ENCODE data around the gene MGMT. TPM values are rescaled to one million over a fixed set of nuclear protein-coding genes. Genes with fewer than 3 reads are reported as not detected.
A peak's percentile ranks its signal among the peaks of the same experiment; 100 is the strongest.

Gene MGMT
- polyA plus RNA-seq, 1 donor = 18.0 TPM

DNA sequence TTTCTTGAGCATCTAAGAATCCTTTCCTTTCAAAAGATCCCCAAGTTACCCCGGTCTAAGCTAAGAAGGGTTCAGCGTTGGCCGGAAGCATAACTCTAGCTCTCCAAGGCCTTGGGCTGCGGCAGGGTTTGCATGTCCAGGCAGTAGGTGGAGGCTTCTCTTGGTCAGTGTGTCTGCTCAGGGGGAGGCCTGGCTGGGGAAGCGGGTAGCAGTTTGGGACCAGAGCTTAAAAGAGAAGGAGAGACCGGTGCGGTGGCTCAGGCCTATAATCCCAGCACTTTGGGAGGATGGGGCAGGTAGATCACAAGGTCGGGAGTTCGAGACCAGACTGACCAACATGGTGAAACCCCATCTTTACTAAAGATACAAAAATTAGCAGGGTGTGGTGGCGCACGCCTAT, 226.3 kb downstream of the MGMT start:
- Histone ChIP-seq H3K9me3 (ENCODE audit: control insufficient read depth, low read depth, low read length) (no peaks in the 10 kb centered on the region), H3K36me3 (ENCODE audit: control insufficient read depth, insufficient read depth, low read length) (no peaks in the 10 kb centered on the region), H3K27me3 (ENCODE audit: control insufficient read depth, insufficient read depth, low read length) (no peaks in the 10 kb centered on the region), H3K27ac (ENCODE audit: low read length) (no peak overlapping the region), H3K4me3 (ENCODE audit: low read length) (no peak overlapping the region), H3K4me1 (ENCODE audit: control insufficient read depth, insufficient read depth, low read length) (no peaks in the 10 kb centered on the region)
- WGBS (ENCODE audit: insufficient coverage, low lambda C conversion rate) = no CpG with 5 or more reads among the region's 11 CpGs
- no peak for DNase-seq

DNA sequence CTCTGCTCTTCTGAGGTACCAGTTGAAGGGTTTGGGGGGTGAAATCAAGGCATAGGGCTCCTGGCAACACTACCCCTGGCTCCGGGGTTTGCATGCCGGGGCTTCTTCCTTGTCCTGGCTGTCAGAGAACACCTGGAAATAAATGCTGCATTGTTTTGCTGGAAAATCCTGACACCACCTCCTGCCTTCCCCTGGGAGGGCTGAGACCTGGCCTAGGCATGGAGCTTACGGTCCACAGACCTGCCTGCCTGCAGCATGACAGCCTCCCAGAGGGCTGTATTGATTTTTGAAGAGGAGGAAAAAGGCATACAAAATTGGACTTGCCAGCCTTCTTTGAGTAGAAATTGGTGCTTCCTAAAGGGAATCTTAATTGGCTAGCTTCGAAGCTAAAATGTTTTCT, 227.1 kb downstream of the MGMT start:
- no CpG with 5 or more reads among the region's 4 CpGs for WGBS (ENCODE audit: insufficient coverage, low lambda C conversion rate)
- H3K27me3 ChIP-seq (ENCODE audit: control insufficient read depth, insufficient read depth, low read length) = no peaks in the 10 kb centered on the region
- no peak overlapping the region for H3K4me3 ChIP-seq (ENCODE audit: low read length)
- H3K4me1 ChIP-seq (ENCODE audit: control insufficient read depth, insufficient read depth, low read length) = no peaks in the 10 kb centered on the region
- DNase-seq = no peak
- H3K27ac ChIP-seq (ENCODE audit: low read length) = no peak overlapping the region
- H3K36me3 ChIP-seq (ENCODE audit: control insufficient read depth, insufficient read depth, low read length) = no peaks in the 10 kb centered on the region
- no peaks in the 10 kb centered on the region for H3K9me3 ChIP-seq (ENCODE audit: control insufficient read depth, low read depth, low read length)

DNA sequence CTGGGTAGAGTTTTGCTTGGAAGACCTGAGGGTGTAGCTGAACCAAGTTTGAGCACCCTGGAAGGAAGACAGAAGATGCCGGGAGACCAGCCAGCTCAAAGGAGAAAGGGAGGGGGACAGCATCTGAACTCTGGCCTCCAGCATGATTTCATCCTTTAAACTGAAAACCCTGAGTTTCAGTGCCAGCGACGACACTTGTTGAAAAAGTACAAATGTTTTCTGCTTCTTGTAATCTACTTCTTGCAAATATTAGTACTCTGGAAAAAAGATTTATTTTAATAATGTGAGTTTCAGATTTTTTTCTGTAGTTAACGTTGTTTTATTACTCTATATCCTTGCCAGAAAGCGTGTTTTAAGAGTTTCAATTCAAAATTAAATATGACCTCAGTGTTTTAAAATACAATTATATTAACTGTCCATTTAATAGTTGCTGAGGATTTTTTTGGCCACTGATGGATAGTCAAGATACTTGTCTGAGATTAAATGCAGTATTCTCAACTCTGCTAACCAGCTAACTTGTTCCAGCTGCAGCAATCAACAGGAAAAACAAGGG, 227.7 kb downstream of the MGMT start:
- 96% methylated on average over 2 of the region's 5 CpGs for WGBS (ENCODE audit: insufficient coverage, low lambda C conversion rate)
- Histone ChIP-seq H3K4me3 (ENCODE audit: low read length) (no peak overlapping the region), H3K9me3 (ENCODE audit: control insufficient read depth, low read depth, low read length) (no peaks in the 10 kb centered on the region), H3K27me3 (ENCODE audit: control insufficient read depth, insufficient read depth, low read length) (no peaks in the 10 kb centered on the region), H3K27ac (ENCODE audit: low read length) (no peak overlapping the region), H3K36me3 (ENCODE audit: control insufficient read depth, insufficient read depth, low read length) (no peaks in the 10 kb centered on the region), H3K4me1 (ENCODE audit: control insufficient read depth, insufficient read depth, low read length) (no peaks in the 10 kb centered on the region)
- peak in 1 of 2 donors; percentile 35 for DNase-seq

DNA sequence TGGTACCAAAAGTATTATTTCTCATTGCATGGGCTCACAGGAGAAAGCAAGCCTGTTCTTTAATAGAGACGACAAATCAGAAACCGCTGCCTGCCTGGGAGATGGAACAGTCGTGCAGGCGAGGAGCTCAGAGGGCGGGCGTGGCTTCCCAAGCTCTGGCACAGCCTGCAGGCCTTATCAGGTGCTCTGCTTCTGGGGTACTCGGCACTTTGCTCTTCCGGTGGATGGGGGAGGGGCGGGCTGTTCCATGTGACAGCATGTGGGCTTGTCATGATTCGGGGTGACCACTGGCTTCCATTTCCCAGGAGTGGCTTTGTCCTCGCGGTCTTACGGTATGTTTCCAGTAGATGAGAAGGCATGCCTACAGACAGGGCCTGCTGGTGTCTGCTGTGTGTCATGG, 228.6 kb downstream of the MGMT start:
- no peak overlapping the region for H3K4me3 ChIP-seq (ENCODE audit: low read length)
- no peaks in the 10 kb centered on the region for H3K4me1 ChIP-seq (ENCODE audit: control insufficient read depth, insufficient read depth, low read length)
- H3K27ac ChIP-seq (ENCODE audit: low read length) = no peak overlapping the region
- no peaks in the 10 kb centered on the region for H3K27me3 ChIP-seq (ENCODE audit: control insufficient read depth, insufficient read depth, low read length)
- no CpG with 5 or more reads among the region's 13 CpGs for WGBS (ENCODE audit: insufficient coverage, low lambda C conversion rate)
- H3K9me3 ChIP-seq (ENCODE audit: control insufficient read depth, low read depth, low read length) = no peaks in the 10 kb centered on the region
- no peaks in the 10 kb centered on the region for H3K36me3 ChIP-seq (ENCODE audit: control insufficient read depth, insufficient read depth, low read length)
- DNase-seq = no peak

DNA sequence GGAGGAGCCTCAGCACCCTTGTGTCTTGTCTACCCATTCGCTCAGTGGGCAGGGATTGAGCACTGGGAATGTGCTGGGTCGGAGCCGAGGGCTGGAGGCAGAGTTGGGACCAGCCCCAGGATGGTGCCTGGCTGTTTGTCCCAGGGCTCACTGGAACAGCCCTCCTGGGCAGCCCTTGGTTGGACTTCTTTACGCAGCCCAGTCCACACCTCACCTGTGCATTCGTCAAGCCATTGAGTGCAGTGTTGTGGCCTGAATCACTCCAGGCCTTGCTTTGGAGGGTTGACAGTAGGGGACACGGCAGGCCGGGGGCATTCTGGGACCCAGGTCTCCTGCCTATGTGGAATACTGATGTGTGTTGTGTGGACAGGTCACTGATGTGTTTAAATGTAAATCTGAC, 229.6 kb downstream of the MGMT start:
- no peaks in the 10 kb centered on the region for H3K36me3 ChIP-seq (ENCODE audit: control insufficient read depth, insufficient read depth, low read length)
- WGBS (ENCODE audit: insufficient coverage, low lambda C conversion rate) = no CpG with 5 or more reads among the region's 7 CpGs
- DNase-seq = no peak
- no peak overlapping the region for H3K27ac ChIP-seq (ENCODE audit: low read length)
- H3K4me3 ChIP-seq (ENCODE audit: low read length) = no peak overlapping the region
- no peaks in the 10 kb centered on the region for H3K4me1 ChIP-seq (ENCODE audit: control insufficient read depth, insufficient read depth, low read length)
- H3K9me3 ChIP-seq (ENCODE audit: control insufficient read depth, low read depth, low read length) = no peaks in the 10 kb centered on the region
- H3K27me3 ChIP-seq (ENCODE audit: control insufficient read depth, insufficient read depth, low read length) = no peaks in the 10 kb centered on the region

DNA sequence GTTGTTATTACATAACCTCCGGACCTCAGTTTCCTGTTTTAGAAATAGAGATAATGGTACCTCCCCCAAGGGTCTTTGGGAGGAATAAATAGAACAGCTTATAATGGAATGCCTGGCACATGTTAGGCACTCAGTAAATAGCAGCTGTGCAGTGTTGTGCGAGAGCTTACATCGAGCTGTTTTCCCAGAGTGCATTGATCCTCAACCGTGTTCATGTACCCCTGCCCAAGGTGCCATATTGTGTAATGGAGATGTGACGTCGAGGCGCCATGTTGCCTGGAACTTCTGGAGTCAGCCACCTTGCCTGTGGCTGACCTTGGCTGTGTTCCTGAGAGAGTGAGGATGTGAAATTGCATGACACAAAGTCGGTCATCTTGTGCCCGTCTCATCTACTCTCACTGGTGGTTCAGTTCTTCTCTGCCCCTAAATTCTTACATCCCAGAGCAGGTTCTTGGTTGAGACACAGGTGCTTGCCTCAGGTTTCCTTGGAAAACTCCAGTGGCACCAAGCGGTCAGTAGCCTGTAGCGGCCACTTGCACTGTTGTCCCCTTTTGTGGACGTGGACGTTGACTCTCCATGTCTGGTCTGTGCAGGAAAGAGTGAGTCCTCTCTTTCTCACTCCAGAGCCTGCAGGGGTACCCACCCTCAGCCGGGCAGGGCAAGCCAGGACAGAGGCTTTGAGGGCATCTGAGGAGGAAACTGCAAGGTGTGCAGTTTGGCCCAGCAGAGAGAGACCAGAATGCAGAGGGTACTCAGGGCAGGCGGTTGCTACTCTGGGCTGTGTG, 230.6 kb downstream of the MGMT start:
- Histone ChIP-seq H3K4me3 (ENCODE audit: low read length) (no peak overlapping the region), H3K9me3 (ENCODE audit: control insufficient read depth, low read depth, low read length) (no peaks in the 10 kb centered on the region), H3K27me3 (ENCODE audit: control insufficient read depth, insufficient read depth, low read length) (no peaks in the 10 kb centered on the region), H3K36me3 (ENCODE audit: control insufficient read depth, insufficient read depth, low read length) (no peaks in the 10 kb centered on the region), H3K27ac (ENCODE audit: low read length) (no peak overlapping the region), H3K4me1 (ENCODE audit: control insufficient read depth, insufficient read depth, low read length) (no peaks in the 10 kb centered on the region)
- no CpG with 5 or more reads among the region's 15 CpGs for WGBS (ENCODE audit: insufficient coverage, low lambda C conversion rate)
- no peak for DNase-seq

DNA sequence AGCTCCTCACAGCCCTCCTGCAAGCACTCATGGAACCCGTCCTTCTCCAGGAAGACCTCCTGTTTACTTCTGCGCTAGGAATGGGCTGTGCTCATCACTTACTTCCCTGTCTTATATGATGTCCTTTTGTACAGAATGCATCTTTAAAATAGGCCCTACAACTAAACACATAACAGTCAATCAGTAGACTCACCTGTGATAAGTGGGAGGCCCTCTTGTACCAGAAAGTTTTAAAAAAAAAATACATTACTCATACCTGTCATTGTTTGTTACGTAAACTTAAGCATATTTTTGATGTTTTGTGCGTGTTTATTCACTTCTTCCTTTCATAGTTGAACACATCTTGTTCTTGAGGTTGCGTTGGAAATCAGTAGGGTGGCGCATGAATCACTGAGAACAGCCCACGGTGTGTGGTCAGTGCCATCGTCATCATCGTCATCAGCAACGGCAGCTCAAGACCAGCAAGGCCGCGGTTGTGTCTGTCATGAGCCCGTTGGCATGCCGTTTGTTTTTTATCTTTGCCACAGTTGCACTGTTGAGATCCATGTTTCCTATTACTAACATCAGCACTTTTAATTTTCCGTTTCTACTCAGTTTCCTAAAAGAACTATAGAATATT, 232.8 kb downstream of the MGMT start:
- Histone ChIP-seq H3K9me3 (ENCODE audit: control insufficient read depth, low read depth, low read length) (no peaks in the 10 kb centered on the region), H3K27ac (ENCODE audit: low read length) (no peak overlapping the region), H3K4me3 (ENCODE audit: low read length) (no peak overlapping the region), H3K4me1 (ENCODE audit: control insufficient read depth, insufficient read depth, low read length) (no peaks in the 10 kb centered on the region), H3K27me3 (ENCODE audit: control insufficient read depth, insufficient read depth, low read length) (no peaks in the 10 kb centered on the region), H3K36me3 (ENCODE audit: control insufficient read depth, insufficient read depth, low read length) (no peaks in the 10 kb centered on the region)
- DNase-seq = no peak
- 88% methylated on average over 3 of the region's 15 CpGs for WGBS (ENCODE audit: insufficient coverage, low lambda C conversion rate)

DNA sequence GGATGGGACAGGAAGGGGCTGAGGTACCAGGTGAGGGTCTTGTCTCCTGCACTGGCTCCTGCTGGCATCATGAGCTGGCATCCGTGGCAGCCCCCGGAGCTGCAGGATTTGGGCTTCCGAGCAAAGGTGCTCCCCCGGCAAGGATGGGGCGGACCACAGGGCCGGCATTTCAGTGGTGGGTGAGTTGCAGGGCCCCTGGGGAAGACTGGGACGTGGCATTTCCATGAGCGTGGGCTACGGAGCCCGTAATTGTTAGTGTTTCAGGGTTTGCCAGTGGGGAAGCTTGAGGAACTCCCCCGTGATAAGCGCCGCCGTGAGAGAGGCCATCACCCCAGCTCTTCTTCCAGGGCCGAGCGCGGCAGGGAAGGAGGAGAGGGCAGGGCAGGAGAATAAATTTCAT, 235.6 kb downstream of the MGMT start:
- H3K4me3 ChIP-seq (ENCODE audit: low read length) = no peak overlapping the region
- H3K36me3 ChIP-seq (ENCODE audit: control insufficient read depth, insufficient read depth, low read length) = no peaks in the 10 kb centered on the region
- H3K27me3 ChIP-seq (ENCODE audit: control insufficient read depth, insufficient read depth, low read length) = no peaks in the 10 kb centered on the region
- H3K27ac ChIP-seq (ENCODE audit: low read length) = no peak overlapping the region
- H3K4me1 ChIP-seq (ENCODE audit: control insufficient read depth, insufficient read depth, low read length) = no peaks in the 10 kb centered on the region
- no peaks in the 10 kb centered on the region for H3K9me3 ChIP-seq (ENCODE audit: control insufficient read depth, low read depth, low read length)
- no peak for DNase-seq
- no CpG with 5 or more reads among the region's 17 CpGs for WGBS (ENCODE audit: insufficient coverage, low lambda C conversion rate)

DNA sequence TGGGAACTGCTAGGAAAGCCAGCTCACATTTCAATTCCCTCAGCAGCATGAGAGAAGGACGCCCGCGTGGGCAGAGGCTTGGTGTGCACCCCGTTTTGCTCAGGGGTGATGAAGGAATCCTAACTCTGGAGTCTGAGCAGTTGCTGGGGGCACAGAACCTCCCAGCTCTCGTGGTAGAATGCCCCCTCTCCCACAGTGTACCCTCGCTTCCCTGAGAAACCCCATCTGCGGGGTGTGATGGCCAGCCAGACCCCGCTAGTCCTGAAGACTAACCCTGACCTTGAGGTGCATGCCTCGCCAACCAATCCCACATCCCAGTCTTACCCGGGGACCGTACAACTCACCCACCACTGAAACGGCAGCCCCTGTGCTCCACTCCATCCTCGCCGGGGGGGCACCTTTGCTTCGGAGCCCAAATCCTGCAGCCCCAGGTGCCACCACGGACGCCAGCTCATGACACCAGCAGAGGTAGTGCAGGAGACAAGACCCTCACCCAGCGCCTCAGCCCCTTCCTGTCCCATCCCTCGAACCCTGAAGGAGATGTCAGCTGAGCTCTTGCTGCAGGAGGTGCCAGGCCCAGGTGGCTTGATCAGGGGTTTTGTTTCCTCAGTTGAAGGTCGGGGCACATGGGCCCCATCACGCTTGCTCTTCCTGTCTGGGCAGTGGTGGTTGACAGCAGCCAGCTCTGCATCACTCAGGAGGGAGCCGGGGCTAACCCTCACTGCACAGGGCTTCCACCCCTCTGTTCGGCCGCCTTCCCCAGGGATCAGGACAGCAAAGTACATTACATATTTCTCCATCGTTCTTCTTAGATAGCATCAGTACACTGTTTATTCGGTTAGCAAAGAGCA, 236.5 kb downstream of the MGMT start:
- 73% methylated on average over 2 of the region's 26 CpGs for WGBS (ENCODE audit: insufficient coverage, low lambda C conversion rate)
- no peaks in the 10 kb centered on the region for H3K4me1 ChIP-seq (ENCODE audit: control insufficient read depth, insufficient read depth, low read length)
- no peaks in the 10 kb centered on the region for H3K36me3 ChIP-seq (ENCODE audit: control insufficient read depth, insufficient read depth, low read length)
- H3K4me3 ChIP-seq (ENCODE audit: low read length) = no peak overlapping the region
- no peak overlapping the region for H3K27ac ChIP-seq (ENCODE audit: low read length)
- no peak for DNase-seq
- H3K27me3 ChIP-seq (ENCODE audit: control insufficient read depth, insufficient read depth, low read length) = no peaks in the 10 kb centered on the region
- H3K9me3 ChIP-seq (ENCODE audit: control insufficient read depth, low read depth, low read length) = no peaks in the 10 kb centered on the region

DNA sequence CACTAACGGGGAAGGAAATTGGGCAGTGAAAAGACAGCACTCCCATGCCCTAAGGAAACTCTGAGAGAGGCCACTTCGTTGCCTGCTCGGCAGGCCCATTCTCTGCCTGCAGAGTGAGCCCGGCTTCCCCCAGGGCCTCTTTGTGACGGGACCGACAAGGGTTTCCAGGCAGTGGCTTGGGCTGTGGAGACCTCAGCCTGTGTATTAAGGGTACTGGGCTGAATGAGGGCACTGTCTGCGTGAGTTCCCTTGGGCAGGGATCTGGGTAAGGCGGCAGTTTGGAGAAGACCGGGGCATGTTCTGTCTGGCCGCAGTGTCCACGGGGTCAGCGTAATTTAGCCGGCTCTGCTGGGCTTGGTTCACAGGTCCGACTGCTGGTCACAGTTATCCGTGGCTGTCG, 237.2 kb downstream of the MGMT start:
- no peak overlapping the region for H3K27ac ChIP-seq (ENCODE audit: low read length)
- H3K4me1 ChIP-seq (ENCODE audit: control insufficient read depth, insufficient read depth, low read length) = no peaks in the 10 kb centered on the region
- no peaks in the 10 kb centered on the region for H3K9me3 ChIP-seq (ENCODE audit: control insufficient read depth, low read depth, low read length)
- no peak for DNase-seq
- H3K27me3 ChIP-seq (ENCODE audit: control insufficient read depth, insufficient read depth, low read length) = no peaks in the 10 kb centered on the region
- no peak overlapping the region for H3K4me3 ChIP-seq (ENCODE audit: low read length)
- H3K36me3 ChIP-seq (ENCODE audit: control insufficient read depth, insufficient read depth, low read length) = peaks cover 5% of the 10 kb centered on the region
- WGBS (ENCODE audit: insufficient coverage, low lambda C conversion rate) = no CpG with 5 or more reads among the region's 16 CpGs
